Esophagus squamous epithelium (tissue), 5 donors: Measurements from ENCODE around the gene DNAAF3. TPM values are rescaled to one million over a fixed set of nuclear protein-coding genes. Genes with fewer than 3 reads are reported as not detected.

Experiments used
- DNase-seq: peaks from one replicate; lab custom pipeline; 2025; lab: John Stamatoyannopoulos, UW
- H3K27ac ChIP-seq, 4 donors: fragments of 200-600 bp; sonication (generic); one replicate each; pipeline ENCODE4 v1.5.1; 2016 to 2019; ENCODE audit warnings: mild to moderate bottlenecking in 1 of 4
- H3K27me3 ChIP-seq, 4 donors: fragments of 200-600 bp; sonication (generic); 1 replicate in 3 of 4; 2 replicates in 1 of 4; pipeline versions ENCODE4 v1.5.1 to v1.6.0; 2017 to 2021; ENCODE audit warnings: antibody characterized with exemption in 1 of 4
- H3K36me3 ChIP-seq, 3 donors: fragments of 200-600 bp; sonication (generic); one replicate each; pipeline ENCODE4 v1.5.1; 2016 to 2019
- H3K4me1 ChIP-seq, 3 donors: fragments of 200-600 bp; sonication (generic); one replicate each; pipeline ENCODE4 v1.5.1; 2017 to 2019
- H3K4me3 ChIP-seq, 4 donors: fragments of 200-600 bp; sonication (generic); 1 replicate in 3 of 4; 2 replicates in 1 of 4; pipeline ENCODE4 v1.5.1; 2016 to 2019; ENCODE audit warnings: mild to moderate bottlenecking in 2 of 4, moderate library complexity in 1 of 4
- H3K9me3 ChIP-seq, 3 donors: fragments of 200-600 bp; sonication (generic); one replicate each; pipeline ENCODE4 v1.5.1; 2016 to 2019
- POLR2A ChIP-seq, 4 donors: fragments of 450-650 bp; IDR thresholded peaks; one replicate each; pipeline ENCODE4 v1.6.1; 2017; ENCODE audit warnings: antibody characterized with exemption in 4 of 4, mild to moderate bottlenecking in 4 of 4, moderate library complexity in 3 of 4
- WGBS, 2 donors: methylation state at CpG; one replicate each; pipeline ENCODE4 v1.1.5; 2018; 5-methylcytosine and 5-hydroxymethylcytosine counted together
- intact Hi-C: fragments of 100-400 bp; cut with DNase I; formaldehyde crosslinking; loops from one replicate; pipeline ENCODE4 v1.15.0; 2022
- total RNA-seq, 4 donors: library from RNA; depleted of rRNA; stranded (reverse); fragments of >200 nt; gene quantifications; one replicate each; pipeline ENCODE4 v1.1.0, GENCODE V29; 2016
- TF ChIP-seq, protein P1 (sequence below), 6 experiments: fragments of 450-650 bp in 4 of 6; fragments of 200-600 bp in 2 of 6; sonication (generic) in 2 of 6; IDR thresholded peaks; one replicate each; pipeline ENCODE4 v1.5.1; 2016 to 2019; ENCODE audit warnings: antibody characterized with exemption in 6 of 6, mild to moderate bottlenecking in 4 of 6, moderate library complexity in 4 of 6
- donor health status: DM: yes; HTN: yes; CAD: no.

The DNAAF3 gene
- total RNA-seq, 4 donors from 2014 or later, result 0.53 to 2.8 (median 1.4) TPM

DNA sequence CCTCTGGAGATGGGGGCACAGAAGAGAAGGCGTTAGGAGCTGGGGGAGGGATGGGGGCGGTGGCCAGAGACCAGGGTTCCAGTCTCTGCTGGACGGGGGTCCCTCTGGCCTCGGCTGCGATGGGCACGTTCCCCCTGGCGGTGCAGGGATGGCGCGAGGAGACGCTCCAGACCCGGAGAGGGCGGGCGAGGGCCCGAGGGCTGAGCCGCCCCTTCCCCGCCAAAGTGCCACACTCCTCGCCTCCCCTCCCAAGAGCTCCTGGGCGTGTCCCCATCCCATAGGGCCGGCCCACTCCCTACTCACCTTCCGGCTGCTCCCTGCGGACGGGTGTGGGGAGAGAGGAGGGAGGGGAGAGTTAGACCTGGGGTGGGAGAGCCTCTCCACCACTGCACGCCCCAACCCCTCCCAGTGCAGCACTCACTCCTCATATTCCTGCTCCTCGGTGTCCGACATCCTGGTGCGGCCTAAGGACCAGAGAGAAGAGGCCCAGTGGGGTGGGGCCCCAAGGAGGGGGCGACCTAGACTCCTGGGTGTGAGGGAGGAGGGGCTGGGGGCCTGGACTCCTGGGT lies 19.6 kb downstream of the DNAAF3 start:
- DNase-seq, result no peak
- WGBS, 2 donors, result 7% methylated on average over 3 of the region's 27 CpGs; no CpG with 5 or more reads in 1 of the 2 donors
- H3K27ac ChIP-seq, result peak overlapping the region in 1 of 4 donors; percentile 17
- H3K4me1 ChIP-seq, result peaks cover 7 to 18% (median 12%) of the 10 kb centered on the region in 3 donors
- H3K9me3 ChIP-seq, result no peaks in the 10 kb centered on the region
- H3K36me3 ChIP-seq, result no peaks in the 10 kb centered on the region
- no peak for TF ChIP-seq POLR2A (IDR thresholded peaks at IDR 0.05)
- TF ChIP-seq, protein P1, sequence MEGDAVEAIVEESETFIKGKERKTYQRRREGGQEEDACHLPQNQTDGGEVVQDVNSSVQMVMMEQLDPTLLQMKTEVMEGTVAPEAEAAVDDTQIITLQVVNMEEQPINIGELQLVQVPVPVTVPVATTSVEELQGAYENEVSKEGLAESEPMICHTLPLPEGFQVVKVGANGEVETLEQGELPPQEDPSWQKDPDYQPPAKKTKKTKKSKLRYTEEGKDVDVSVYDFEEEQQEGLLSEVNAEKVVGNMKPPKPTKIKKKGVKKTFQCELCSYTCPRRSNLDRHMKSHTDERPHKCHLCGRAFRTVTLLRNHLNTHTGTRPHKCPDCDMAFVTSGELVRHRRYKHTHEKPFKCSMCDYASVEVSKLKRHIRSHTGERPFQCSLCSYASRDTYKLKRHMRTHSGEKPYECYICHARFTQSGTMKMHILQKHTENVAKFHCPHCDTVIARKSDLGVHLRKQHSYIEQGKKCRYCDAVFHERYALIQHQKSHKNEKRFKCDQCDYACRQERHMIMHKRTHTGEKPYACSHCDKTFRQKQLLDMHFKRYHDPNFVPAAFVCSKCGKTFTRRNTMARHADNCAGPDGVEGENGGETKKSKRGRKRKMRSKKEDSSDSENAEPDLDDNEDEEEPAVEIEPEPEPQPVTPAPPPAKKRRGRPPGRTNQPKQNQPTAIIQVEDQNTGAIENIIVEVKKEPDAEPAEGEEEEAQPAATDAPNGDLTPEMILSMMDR (IDR thresholded peaks at IDR 0.05), result no peak
- intact Hi-C loops, result no loop called here
- H3K27me3 ChIP-seq, result peaks cover 0 to 90% (median 13%) of the 10 kb centered on the region in 4 donors
- H3K4me3 ChIP-seq, result peak overlapping the region; percentile 11 to 61 (median 40)

- no peaks in the 10 kb centered on the region for H3K9me3 ChIP-seq
- WGBS, 2 donors, result 0% methylated on average over 2 of the region's 41 CpGs; no CpG with 5 or more reads in 1 of the 2 donors
- TF ChIP-seq, protein P1 (IDR thresholded peaks at IDR 0.05), result peak in 5 of 6 experiments; percentile 15 to 55 (median 47)
- no peak for TF ChIP-seq POLR2A (IDR thresholded peaks at IDR 0.05)
- H3K27ac ChIP-seq, result peak overlapping the region in 1 of 4 donors; percentile 17
- H3K4me3 ChIP-seq, result peak overlapping the region; percentile 11 to 61 (median 40)
- H3K4me1 ChIP-seq, result peaks cover 7 to 22% (median 12%) of the 10 kb centered on the region in 3 donors
- intact Hi-C loops, result no loop called here
- no peaks in the 10 kb centered on the region for H3K36me3 ChIP-seq
- DNase-seq, result no peak
- H3K27me3 ChIP-seq, result peaks cover 0 to 96% (median 13%) of the 10 kb centered on the region in 4 donors
Observed at GRCh38 chr19:55146078-55146704, 20.2 kb downstream of the DNAAF3 start.

- Histone ChIP-seq H3K4me1 (peaks cover 7 to 25% (median 12%) of the 10 kb centered on the region in 3 donors), H3K36me3 (no peaks in the 10 kb centered on the region), H3K27ac (no peak overlapping the region), H3K4me3 (no peak overlapping the region), H3K27me3 (peaks cover 0 to 99% (median 13%) of the 10 kb centered on the region in 4 donors), H3K9me3 (no peaks in the 10 kb centered on the region)
- TF ChIP-seq POLR2A (IDR thresholded peaks at IDR 0.05), result no peak
- TF ChIP-seq, protein P1 (IDR thresholded peaks at IDR 0.05), result no peak
- DNase-seq, result no peak
- intact Hi-C loops, result no loop called here
- 26 to 27% methylated on average over 3 of the region's 3 CpGs for WGBS, 2 donors
Observed at GRCh38 chr19:55145232-55145631, 21.2 kb downstream of the DNAAF3 start.

- intact Hi-C loops, result no loop called here
- DNase-seq, result no peak
- no peaks in the 10 kb centered on the region for H3K9me3 ChIP-seq
- H3K36me3 ChIP-seq, result no peaks in the 10 kb centered on the region
- no peak overlapping the region for H3K4me3 ChIP-seq
- peaks cover 0 to 98% (median 11%) of the 10 kb centered on the region in 4 donors for H3K27me3 ChIP-seq
- no peak overlapping the region for H3K27ac ChIP-seq
- H3K4me1 ChIP-seq, result peaks cover 7 to 21% (median 10%) of the 10 kb centered on the region in 3 donors
- TF ChIP-seq, protein P1 (IDR thresholded peaks at IDR 0.05), result no peak
- TF ChIP-seq POLR2A (IDR thresholded peaks at IDR 0.05), result no peak
- 19 to 45% methylated on average over 10 to 13 of the region's 21 CpGs for WGBS, 2 donors
Observed at GRCh38 chr19:55141696-55142095, 24.7 kb downstream of the DNAAF3 start.

GRCh38 chr19:55137915-55138314 lies 28.5 kb downstream of the DNAAF3 start:
- H3K9me3 ChIP-seq, result no peaks in the 10 kb centered on the region
- no peak overlapping the region for H3K27ac ChIP-seq
- TF ChIP-seq, protein P1 (IDR thresholded peaks at IDR 0.05), result no peak
- no peak for TF ChIP-seq POLR2A (IDR thresholded peaks at IDR 0.05)
- H3K36me3 ChIP-seq, result no peaks in the 10 kb centered on the region
- intact Hi-C loops, result loop anchor here (5.0 kb wide), 1 partner anchor 369 kb away; no protein-coding TSS in a partner anchor
- H3K4me1 ChIP-seq, result peaks cover 0 to 6% (median 0%) of the 10 kb centered on the region in 3 donors
- H3K27me3 ChIP-seq, result peaks cover 0 to 88% (median 0%) of the 10 kb centered on the region in 4 donors
- WGBS, 2 donors, result 55 to 62% methylated on average over 9 of the region's 9 CpGs
- H3K4me3 ChIP-seq, result no peak overlapping the region
- DNase-seq, result no peak
